Omental fat pad (tissue), 4 donors: ENCODE results near the gene PLCXD3. TPM values are rescaled to one million over a fixed set of nuclear protein-coding genes. Genes with fewer than 3 reads are reported as not detected.
A peak's percentile ranks its signal among the peaks of the same experiment; 100 is the strongest.

Experiments used
- ATAC-seq: fragments of 150-250 bp; one replicate; pipeline ENCODE4 v1.9.1; 2016; ENCODE audit warnings: mild to moderate bottlenecking, moderate library complexity; ENCODE audit not compliant: low FRiP score
- DNase-seq: peaks from one replicate; pipeline ENCODE4 v3.0.0-alpha.2; 2019; ENCODE audit warnings: low spot score
- CTCF ChIP-seq, 3 donors: fragments of 450-650 bp; IDR thresholded peaks; one replicate each; pipeline ENCODE4 v1.5.1; 2016 to 2017; ENCODE audit warnings: antibody characterized with exemption in 3 of 3, mild to moderate bottlenecking in 3 of 3, moderate library complexity in 2 of 3
- total RNA-seq, 4 donors: library from RNA; depleted of rRNA; stranded (reverse); fragments of >200 nt; gene quantifications; one replicate each; pipeline ENCODE4 v1.1.0, GENCODE V29; 2016

Gene PLCXD3
- total RNA-seq, 4 donors from 2014 or later = 2.5 to 12.1 (median 6.4) TPM

- DNase-seq (no peak), ATAC-seq (no peak)
- TF ChIP-seq CTCF (IDR thresholded peaks at IDR 0.05) = no peak
These were observed 244.0 kb downstream of the PLCXD3 start for GRCh38 chr5:41266377-41266776.

GRCh38 chr5:41264019-41264418 lies 246.4 kb downstream of the PLCXD3 start:
- no peak for DNase-seq
- ATAC-seq = peak; percentile 44
- TF ChIP-seq CTCF (IDR thresholded peaks at IDR 0.05) = no peak

GRCh38 chr5:41263335-41263734 lies 247.1 kb downstream of the PLCXD3 start:
- ATAC-seq = no peak
- DNase-seq = no peak
- no peak for TF ChIP-seq CTCF (IDR thresholded peaks at IDR 0.05)
